ENCODE results near the gene SIDT1.
A peak's percentile ranks its signal among the peaks of the same experiment; 100 is the strongest.

The SIDT1 gene

DNA sequence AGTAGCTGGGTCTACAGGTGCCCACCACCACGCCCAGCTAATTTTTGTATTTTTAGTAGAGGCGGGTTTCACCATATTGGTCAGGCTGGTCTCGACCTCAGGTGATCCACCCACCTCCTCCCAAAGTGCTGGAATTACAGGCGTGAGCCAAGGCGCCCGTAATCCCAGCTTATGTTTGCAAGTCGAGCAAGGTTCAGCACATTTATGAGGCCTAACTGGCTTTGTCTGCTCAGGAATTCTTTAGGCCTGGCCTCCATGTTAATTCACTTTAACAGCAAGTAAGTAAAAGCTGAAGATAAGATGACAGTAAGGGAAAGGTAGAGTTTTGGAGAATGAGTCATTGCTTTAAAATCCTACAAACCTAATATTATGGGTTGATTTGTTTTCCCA is 24.6 kb downstream of the SIDT1 start:
- no peak for DNase-seq (ENCODE audit: low spot score)
- Mint-ChIP-seq H3K36me3 (ENCODE audit: low read depth) (no peaks in the 10 kb centered on the region), H3K9me3 (no peaks in the 10 kb centered on the region), H3K4me1 (ENCODE audit: low read depth) (peaks cover 3% of the 10 kb centered on the region), H3K4me3 (no peak overlapping the region), H3K27me3 (ENCODE audit: low read depth) (no peaks in the 10 kb centered on the region), H3K27ac (no peak overlapping the region)

DNA sequence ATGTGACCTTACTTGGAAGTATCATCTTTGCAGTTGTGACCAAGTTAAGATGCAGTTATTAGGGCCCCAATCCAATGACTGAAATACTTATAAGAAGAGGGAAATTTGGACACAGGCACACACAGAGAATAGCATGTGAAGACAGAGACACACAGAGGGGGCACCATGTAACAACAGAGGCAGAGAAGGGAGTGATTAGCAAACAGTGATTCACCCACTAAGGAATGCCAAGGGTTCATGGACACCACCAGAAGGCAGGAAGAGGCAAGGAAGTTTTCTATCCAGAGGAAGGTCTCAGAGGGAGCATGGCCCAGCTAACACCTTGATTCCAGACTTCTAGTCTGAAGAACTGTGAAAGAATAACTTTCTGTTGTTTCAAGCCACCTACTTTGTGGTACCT is 25.0 kb downstream of the SIDT1 start:
- Mint-ChIP-seq H3K36me3 (ENCODE audit: low read depth) (no peaks in the 10 kb centered on the region), H3K27me3 (ENCODE audit: low read depth) (no peaks in the 10 kb centered on the region), H3K9me3 (no peaks in the 10 kb centered on the region), H3K4me3 (no peak overlapping the region), H3K27ac (no peak overlapping the region), H3K4me1 (ENCODE audit: low read depth) (peaks cover 3% of the 10 kb centered on the region)
- DNase-seq (ENCODE audit: low spot score): no peak

DNA sequence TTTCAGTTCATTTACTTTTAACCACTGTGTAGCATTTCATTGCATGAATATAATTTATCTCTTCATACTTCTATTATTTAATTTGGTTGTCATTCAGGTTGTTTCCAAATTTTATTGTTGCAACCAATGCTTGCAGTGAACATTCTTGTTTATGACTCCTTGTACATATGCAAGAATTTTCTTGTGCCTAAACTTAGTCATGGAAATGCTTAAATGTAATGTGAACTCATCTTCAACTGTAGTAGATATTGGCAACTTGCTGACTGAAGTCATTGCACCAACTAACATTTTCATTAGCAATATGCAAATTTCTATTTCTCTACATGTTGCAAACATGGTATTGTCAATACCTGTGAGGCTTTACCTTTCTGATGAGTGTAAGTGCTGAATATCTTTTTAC is 26.7 kb downstream of the SIDT1 start:
- Mint-ChIP-seq H3K27ac (no peak overlapping the region), H3K27me3 (ENCODE audit: low read depth) (no peaks in the 10 kb centered on the region), H3K36me3 (ENCODE audit: low read depth) (peaks cover 3% of the 10 kb centered on the region), H3K4me1 (ENCODE audit: low read depth) (peaks cover 3% of the 10 kb centered on the region), H3K4me3 (no peak overlapping the region), H3K9me3 (no peaks in the 10 kb centered on the region)
- DNase-seq (ENCODE audit: low spot score): no peak

DNA sequence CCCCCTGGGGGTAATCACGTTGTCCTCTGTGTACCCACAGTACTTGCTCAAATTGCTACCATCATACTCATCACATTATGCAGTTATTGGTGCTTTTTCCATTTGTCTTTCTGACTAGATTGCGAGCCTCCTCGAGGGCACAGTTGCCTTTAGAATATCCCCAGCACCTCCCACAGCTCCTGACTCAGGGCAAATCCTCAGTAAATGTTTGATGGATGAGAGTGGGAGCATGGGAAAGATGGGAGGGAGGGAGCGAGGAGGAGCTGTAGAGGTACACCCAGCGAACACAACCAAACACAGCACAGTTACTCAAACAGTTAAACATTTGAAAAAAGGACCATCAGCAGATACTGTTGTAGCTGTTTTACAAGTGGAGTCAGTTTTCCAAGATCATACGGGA is 27.9 kb downstream of the SIDT1 start:
- no peak for DNase-seq (ENCODE audit: low spot score)
- Mint-ChIP-seq H3K4me3 (no peak overlapping the region), H3K4me1 (ENCODE audit: low read depth) (peaks cover 3% of the 10 kb centered on the region), H3K9me3 (no peaks in the 10 kb centered on the region), H3K27ac (no peak overlapping the region), H3K27me3 (ENCODE audit: low read depth) (no peaks in the 10 kb centered on the region), H3K36me3 (ENCODE audit: low read depth) (peaks cover 3% of the 10 kb centered on the region)

DNA sequence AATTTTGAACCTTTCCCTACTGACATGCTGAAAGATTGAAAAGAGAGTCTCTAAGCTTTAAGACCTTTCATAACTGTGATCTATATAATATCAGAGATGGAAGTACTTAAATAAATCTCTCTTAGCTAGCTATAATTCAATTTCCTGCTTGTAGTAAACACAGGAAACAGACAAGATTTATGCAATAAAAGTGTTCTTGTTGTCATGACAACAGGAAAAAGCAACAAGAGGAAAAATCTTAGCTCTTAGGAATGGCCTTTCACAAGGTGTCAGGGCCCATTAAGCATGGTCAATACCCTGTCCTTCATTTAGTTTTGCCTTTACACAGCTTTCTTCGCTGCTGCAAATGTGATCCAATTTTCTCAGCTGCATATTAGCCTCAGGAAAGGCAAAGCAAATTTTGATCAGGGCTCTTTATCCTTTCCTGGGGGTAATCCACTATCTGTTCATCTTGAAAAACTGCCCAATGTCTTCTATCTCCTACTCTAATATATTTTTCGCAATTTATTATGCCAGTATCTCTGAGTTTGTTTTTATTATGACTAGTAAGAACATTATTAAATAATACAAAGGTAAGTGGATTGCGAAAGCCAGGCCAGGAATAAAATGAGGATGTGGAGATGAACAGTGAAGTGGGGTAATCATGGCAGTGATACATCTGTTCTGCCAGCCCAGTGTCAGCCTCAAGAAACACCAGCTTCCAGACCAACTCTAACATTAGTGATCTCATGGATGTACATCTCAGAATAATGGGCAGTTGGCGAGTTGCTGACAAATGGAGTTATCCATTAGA is 28.7 kb downstream of the SIDT1 start:
- no peak overlapping the region for H3K4me3 Mint-ChIP-seq
- peaks cover 3% of the 10 kb centered on the region for H3K4me1 Mint-ChIP-seq (ENCODE audit: low read depth)
- peak overlapping the region; percentile 13 for H3K27ac Mint-ChIP-seq

DNA sequence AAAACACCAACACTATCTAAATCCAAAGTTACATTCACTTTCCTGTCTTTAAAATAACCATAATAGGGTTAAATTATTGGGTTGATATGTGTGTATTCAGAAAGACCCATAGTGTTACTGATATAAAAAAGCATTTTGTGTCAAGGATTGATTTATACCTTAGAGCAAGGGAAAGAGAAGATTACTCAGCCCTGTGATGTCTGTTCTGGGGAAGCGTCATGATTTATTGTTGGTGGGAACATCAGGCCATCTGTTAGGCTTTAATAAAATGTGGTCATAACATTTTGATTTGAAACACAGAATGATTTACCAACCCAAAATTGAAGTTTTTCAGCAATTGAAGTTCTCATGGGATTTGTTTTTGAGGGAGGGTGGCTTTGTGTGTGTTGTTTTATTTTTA is 33.2 kb downstream of the SIDT1 start:
- peaks cover 6% of the 10 kb centered on the region for H3K36me3 Mint-ChIP-seq (ENCODE audit: low read depth)

More for the DNA sequence above, 28.7 kb downstream of the SIDT1 start:
- DNase-seq (ENCODE audit: low spot score): no peak
- peaks cover 3% of the 10 kb centered on the region for H3K36me3 Mint-ChIP-seq (ENCODE audit: low read depth)
- no peaks in the 10 kb centered on the region for H3K9me3 Mint-ChIP-seq
- H3K27me3 Mint-ChIP-seq (ENCODE audit: low read depth): no peaks in the 10 kb centered on the region

DNA sequence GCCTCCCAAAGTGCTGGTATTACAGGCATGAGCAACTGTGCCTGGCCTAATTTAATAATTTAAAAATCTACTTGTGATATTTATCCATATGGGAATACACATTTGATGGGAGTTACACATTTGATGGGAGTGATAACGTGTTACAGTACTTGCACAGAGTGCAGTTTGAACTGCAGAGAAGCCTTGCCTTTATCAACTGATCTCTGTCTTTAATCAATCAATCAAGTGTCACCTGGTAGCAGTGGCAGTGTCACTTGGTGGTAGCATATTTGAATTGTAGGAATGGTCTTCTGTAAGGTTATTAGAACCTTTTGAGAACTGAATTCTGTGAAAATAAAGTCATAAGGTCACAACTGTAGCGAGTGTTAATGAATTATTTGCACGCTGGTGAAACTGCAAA is 37.8 kb downstream of the SIDT1 start:
- Mint-ChIP-seq H3K9me3 (no peaks in the 10 kb centered on the region), H3K36me3 (ENCODE audit: low read depth) (peaks cover 3% of the 10 kb centered on the region), H3K4me3 (no peak overlapping the region), H3K4me1 (ENCODE audit: low read depth) (no peaks in the 10 kb centered on the region), H3K27ac (no peak overlapping the region), H3K27me3 (ENCODE audit: low read depth) (no peaks in the 10 kb centered on the region)
- DNase-seq (ENCODE audit: low spot score): no peak

More for the DNA sequence above, 33.2 kb downstream of the SIDT1 start:
- no peak for DNase-seq (ENCODE audit: low spot score)
- peaks cover 3% of the 10 kb centered on the region for H3K4me1 Mint-ChIP-seq (ENCODE audit: low read depth)
- no peaks in the 10 kb centered on the region for H3K27me3 Mint-ChIP-seq (ENCODE audit: low read depth)
- H3K9me3 Mint-ChIP-seq: no peaks in the 10 kb centered on the region
- no peak overlapping the region for H3K4me3 Mint-ChIP-seq
- H3K27ac Mint-ChIP-seq: no peak overlapping the region

DNA sequence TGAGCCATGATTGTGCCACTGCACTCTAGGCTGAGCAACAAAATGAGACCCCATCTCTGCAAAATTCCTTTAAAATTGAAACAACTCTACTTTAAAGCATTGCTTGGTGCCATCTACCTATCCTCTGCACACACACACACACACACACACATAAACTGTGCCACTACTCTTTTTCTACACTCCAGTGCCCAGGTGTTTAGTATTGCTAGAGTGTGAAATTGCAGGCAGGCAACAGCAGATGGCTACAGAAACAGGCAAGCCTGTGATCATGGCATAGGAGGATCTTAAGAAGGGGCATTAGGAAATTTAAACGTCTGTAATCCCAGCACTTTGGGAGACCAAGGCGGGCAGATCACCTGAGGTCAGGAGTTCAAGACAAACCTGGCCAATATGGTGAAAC is 39.0 kb downstream of the SIDT1 start:
- Mint-ChIP-seq H3K36me3 (ENCODE audit: low read depth) (peaks cover 3% of the 10 kb centered on the region), H3K9me3 (no peaks in the 10 kb centered on the region), H3K4me1 (ENCODE audit: low read depth) (no peaks in the 10 kb centered on the region), H3K4me3 (no peak overlapping the region), H3K27me3 (ENCODE audit: low read depth) (no peaks in the 10 kb centered on the region), H3K27ac (no peak overlapping the region)
- no peak for DNase-seq (ENCODE audit: low spot score)

DNA sequence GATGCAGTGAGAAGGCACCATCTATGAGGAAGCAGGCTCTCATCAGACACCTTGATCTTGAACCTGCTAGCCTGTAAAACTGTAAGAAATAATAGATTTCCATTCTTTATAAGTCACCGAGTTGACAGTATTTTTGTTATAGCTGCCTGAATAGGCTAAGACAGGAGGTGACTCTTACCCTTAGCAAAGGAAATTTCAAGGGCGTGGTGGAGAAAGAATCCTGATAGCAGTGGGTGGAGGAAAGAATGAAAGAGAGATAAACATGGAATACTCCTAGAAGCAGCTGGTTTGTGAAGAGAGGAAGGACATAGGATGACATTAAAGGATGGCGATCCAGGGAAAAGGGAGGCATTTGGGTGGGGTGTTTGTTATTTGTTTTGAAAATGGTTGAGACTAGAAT is 41.4 kb downstream of the SIDT1 start:
- Mint-ChIP-seq H3K4me1 (ENCODE audit: low read depth) (peaks cover 2% of the 10 kb centered on the region), H3K9me3 (no peaks in the 10 kb centered on the region), H3K4me3 (no peak overlapping the region), H3K27me3 (ENCODE audit: low read depth) (no peaks in the 10 kb centered on the region), H3K27ac (no peak overlapping the region), H3K36me3 (ENCODE audit: low read depth) (peaks cover 1% of the 10 kb centered on the region)
- no peak for DNase-seq (ENCODE audit: low spot score)

DNA sequence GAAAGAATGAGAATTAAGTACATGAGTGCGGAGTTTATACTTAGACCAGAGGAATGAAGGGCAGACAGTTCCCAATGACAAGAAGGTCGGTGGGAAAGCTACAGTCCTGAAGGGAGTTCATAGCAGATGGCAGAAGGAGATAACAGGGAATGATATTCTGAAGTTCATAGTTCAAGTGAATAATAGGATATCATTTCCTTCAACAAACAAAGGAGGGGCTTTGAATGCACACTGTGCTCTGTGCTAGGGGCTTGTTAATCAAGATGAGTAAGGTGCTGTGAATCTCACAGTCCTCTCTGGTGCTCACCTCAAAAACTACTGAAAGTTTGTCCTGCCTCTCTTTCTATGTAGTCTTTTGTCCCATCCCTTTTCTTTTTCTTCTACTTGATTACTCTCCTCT is 41.9 kb downstream of the SIDT1 start:
- H3K9me3 Mint-ChIP-seq: no peaks in the 10 kb centered on the region
- H3K4me3 Mint-ChIP-seq: no peak overlapping the region
- peaks cover 1% of the 10 kb centered on the region for H3K36me3 Mint-ChIP-seq (ENCODE audit: low read depth)
- H3K27me3 Mint-ChIP-seq (ENCODE audit: low read depth): no peaks in the 10 kb centered on the region
- DNase-seq (ENCODE audit: low spot score): no peak
- H3K4me1 Mint-ChIP-seq (ENCODE audit: low read depth): peaks cover 2% of the 10 kb centered on the region
- H3K27ac Mint-ChIP-seq: no peak overlapping the region

DNA sequence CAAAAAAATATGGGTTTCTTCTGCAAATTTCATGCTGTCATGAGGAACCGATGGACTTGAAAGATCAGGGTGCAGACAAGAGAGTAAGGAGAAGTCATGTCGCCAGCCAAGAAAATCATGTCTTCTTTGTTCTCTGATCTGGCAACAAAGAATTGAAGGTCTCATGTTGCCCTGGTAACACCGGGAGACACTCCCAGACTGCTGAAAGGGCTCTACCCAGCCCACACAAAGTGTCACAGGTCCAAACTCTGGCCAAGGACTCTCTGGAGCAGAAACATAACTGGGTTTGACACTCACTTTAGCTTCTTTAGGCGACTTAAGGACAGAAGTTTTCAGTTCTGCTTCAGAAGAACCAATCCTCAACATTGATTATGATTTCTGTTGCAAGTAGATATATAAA is 42.9 kb downstream of the SIDT1 start:
- H3K27me3 Mint-ChIP-seq (ENCODE audit: low read depth): no peaks in the 10 kb centered on the region
- H3K4me3 Mint-ChIP-seq: no peak overlapping the region
- DNase-seq (ENCODE audit: low spot score): no peak
- H3K4me1 Mint-ChIP-seq (ENCODE audit: low read depth): peaks cover 2% of the 10 kb centered on the region
- H3K36me3 Mint-ChIP-seq (ENCODE audit: low read depth): no peaks in the 10 kb centered on the region
- H3K27ac Mint-ChIP-seq: no peak overlapping the region
- no peaks in the 10 kb centered on the region for H3K9me3 Mint-ChIP-seq

DNA sequence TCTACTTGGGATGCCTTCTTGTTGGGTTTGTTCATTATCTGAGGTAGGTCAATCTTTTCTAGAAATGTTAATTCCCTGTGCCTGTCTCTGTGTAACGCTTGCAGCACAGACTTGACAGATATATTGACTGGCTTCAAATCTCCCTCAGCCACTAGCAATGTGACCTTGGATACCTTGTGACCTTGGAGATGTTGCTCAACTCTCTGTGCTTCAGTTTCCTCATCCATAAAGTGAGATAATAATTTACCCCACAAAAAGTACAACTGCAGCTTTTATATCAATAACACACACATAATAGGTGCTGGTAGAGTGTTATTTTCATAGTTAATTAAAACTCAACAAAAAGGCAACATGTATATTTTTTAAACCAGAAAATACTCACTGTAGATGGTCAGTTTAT is 52.9 kb downstream of the SIDT1 start:
- no peak overlapping the region for H3K27ac Mint-ChIP-seq
- DNase-seq (ENCODE audit: low spot score): no peak
- H3K36me3 Mint-ChIP-seq (ENCODE audit: low read depth): peaks cover 12% of the 10 kb centered on the region
- H3K4me3 Mint-ChIP-seq: no peak overlapping the region
- no peaks in the 10 kb centered on the region for H3K4me1 Mint-ChIP-seq (ENCODE audit: low read depth)
- no peaks in the 10 kb centered on the region for H3K9me3 Mint-ChIP-seq
- no peaks in the 10 kb centered on the region for H3K27me3 Mint-ChIP-seq (ENCODE audit: low read depth)

DNA sequence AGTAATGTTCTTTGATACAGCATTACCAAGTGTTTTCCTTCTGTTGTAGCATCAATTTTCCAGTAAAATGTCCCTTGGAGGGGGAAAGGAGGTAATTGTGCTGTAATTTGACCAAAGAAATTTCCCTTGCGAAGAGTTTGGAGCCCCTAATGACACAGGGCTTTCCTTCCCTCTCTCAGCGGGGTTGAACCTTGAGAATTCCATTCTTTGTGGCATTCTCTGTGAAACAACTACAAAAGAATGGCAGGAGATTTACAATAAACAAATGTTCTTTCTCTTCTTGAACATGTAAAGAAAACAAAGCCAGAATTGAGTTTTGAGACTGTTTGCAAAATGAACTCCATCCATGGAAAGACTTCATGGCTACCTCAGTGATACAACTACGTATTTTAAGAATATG is 53.4 kb downstream of the SIDT1 start:
- Mint-ChIP-seq H3K27ac (no peak overlapping the region), H3K9me3 (no peaks in the 10 kb centered on the region), H3K36me3 (ENCODE audit: low read depth) (peaks cover 12% of the 10 kb centered on the region), H3K4me3 (no peak overlapping the region), H3K27me3 (ENCODE audit: low read depth) (no peaks in the 10 kb centered on the region), H3K4me1 (ENCODE audit: low read depth) (peaks cover under 1% of the 10 kb centered on the region)
- no peak for DNase-seq (ENCODE audit: low spot score)

DNA sequence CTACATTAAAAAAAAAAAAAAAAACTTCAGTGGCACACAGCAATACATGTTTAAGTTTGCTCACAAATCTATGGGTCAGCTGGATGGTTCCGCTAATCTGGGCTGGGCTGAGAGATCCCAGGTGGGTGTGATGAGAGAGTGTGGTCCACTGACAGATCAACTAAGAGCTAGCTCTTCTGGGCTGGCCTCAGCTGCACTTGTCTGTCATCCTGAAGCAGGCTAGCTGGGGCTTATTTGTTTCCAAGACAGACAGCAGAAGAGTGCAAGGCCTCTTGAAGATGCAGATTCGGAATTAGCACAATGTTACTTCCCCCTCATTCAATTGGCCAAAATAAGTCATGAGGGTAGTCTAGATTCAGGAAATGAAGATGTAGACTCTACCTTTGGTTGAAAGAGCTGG is 56.5 kb downstream of the SIDT1 start:
- Mint-ChIP-seq H3K4me1 (ENCODE audit: low read depth) (peaks cover 2% of the 10 kb centered on the region), H3K27me3 (ENCODE audit: low read depth) (no peaks in the 10 kb centered on the region), H3K4me3 (no peak overlapping the region), H3K36me3 (ENCODE audit: low read depth) (peaks cover 16% of the 10 kb centered on the region), H3K9me3 (no peaks in the 10 kb centered on the region), H3K27ac (no peak overlapping the region)
- DNase-seq (ENCODE audit: low spot score): no peak

DNA sequence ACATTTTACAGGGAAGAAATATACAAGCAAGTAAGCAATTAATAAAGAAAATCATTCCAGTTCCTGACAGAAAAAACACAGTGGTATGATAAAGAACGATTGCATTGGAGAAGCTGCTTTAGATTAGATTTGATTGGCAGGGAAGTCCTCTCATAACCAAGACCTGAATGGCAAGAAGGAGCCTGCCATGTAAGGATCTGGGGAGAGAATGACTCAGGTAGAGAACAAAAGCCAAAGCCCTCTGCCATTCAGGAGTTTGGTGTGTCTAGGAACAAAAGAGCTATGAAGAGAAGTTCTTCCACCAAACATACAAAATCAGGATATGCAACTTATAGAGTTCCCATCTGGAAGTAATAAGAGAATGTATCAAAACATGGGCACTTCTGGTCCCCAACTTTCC is 57.6 kb downstream of the SIDT1 start:
- Mint-ChIP-seq H3K27me3 (ENCODE audit: low read depth) (no peaks in the 10 kb centered on the region), H3K4me3 (no peak overlapping the region), H3K36me3 (ENCODE audit: low read depth) (peaks cover 17% of the 10 kb centered on the region), H3K4me1 (ENCODE audit: low read depth) (peaks cover 2% of the 10 kb centered on the region), H3K27ac (no peak overlapping the region), H3K9me3 (no peaks in the 10 kb centered on the region)
- no peak for DNase-seq (ENCODE audit: low spot score)

All from T-helper 2 cell treated with Interferon-gamma antibody and Interleukin-4, amounts not matched to agents 5 μg/mL and 100 μg/mL, for 36 hours (primary cell).